ENCODE results near the gene KRTAP2-4. TPM values are rescaled to one million over a fixed set of nuclear protein-coding genes. Genes with fewer than 3 reads are reported as not detected.
A peak's percentile ranks its signal among the peaks of the same experiment; 100 is the strongest.
"Not testable (repeated sequence)": the region's sequence is repeated elsewhere in the genome, so short reads cannot be mapped to it uniquely, and the experiment has no call there.

Gene KRTAP2-4
- total RNA-seq, 1 experiment from 2014 or later: not detected

GRCh38 chr17:41071606-41072360 is 6.1 kb upstream of the KRTAP2-4 start:
- no peak for DNase-seq (ENCODE audit: low read depth)

GRCh38 chr17:41069031-41069430 is 3.4 kb upstream of the KRTAP2-4 start:
- no peak for DNase-seq (ENCODE audit: low read depth)

- DNase-seq (ENCODE audit: low read depth): no peak
These were observed 1.6 kb upstream of the KRTAP2-4 start for GRCh38 chr17:41067281-41067680.

GRCh38 chr17:41065016-41065689 is 526 bp downstream of the KRTAP2-4 start:
- not testable (repeated sequence) for DNase-seq (ENCODE audit: low read depth)

GRCh38 chr17:41064301-41064700 is 1.4 kb downstream of the KRTAP2-4 start:
- no peak for DNase-seq (ENCODE audit: low read depth)

- DNase-seq (ENCODE audit: low read depth): no peak
These were observed 2.2 kb downstream of the KRTAP2-4 start for GRCh38 chr17:41063449-41063848.

GRCh38 chr17:41061964-41062363 is 3.7 kb downstream of the KRTAP2-4 start:
- DNase-seq (ENCODE audit: low read depth): peak; percentile 47

- peak; percentile 92 for DNase-seq (ENCODE audit: low read depth)
These were observed 5.6 kb downstream of the KRTAP2-4 start, which contains the start of gene KRTAP2-3 for GRCh38 chr17:41060052-41060604. Gene KRTAP2-3 (minus strand): TSS chr17:41060114. CDS start chr17:41060050, 64 bp downstream.

GRCh38 chr17:41059276-41060051 is 6.2 kb downstream of the KRTAP2-4 start:
- DNase-seq (ENCODE audit: low read depth): peak; percentile 62

GRCh38 chr17:41058741-41059140 is 6.9 kb downstream of the KRTAP2-4 start:
- no peak for DNase-seq (ENCODE audit: low read depth)

GRCh38 chr17:41057547-41057946 is 8.1 kb downstream of the KRTAP2-4 start:
- no peak for DNase-seq (ENCODE audit: low read depth)

- DNase-seq (ENCODE audit: low read depth): not testable (repeated sequence)
These were observed 10.5 kb downstream of the KRTAP2-4 start, which contains the start of gene KRTAP2-2 for GRCh38 chr17:41055130-41055529. Gene KRTAP2-2 (minus strand): TSS chr17:41055230. CDS start chr17:41055211, 19 bp downstream.

- not testable (repeated sequence) for DNase-seq (ENCODE audit: low read depth)
These were observed 11.1 kb downstream of the KRTAP2-4 start for GRCh38 chr17:41054556-41054955.

- DNase-seq (ENCODE audit: low read depth): no peak
These were observed 11.7 kb downstream of the KRTAP2-4 start for GRCh38 chr17:41054025-41054424.

- DNase-seq (ENCODE audit: low read depth): no peak
These were observed 13.1 kb downstream of the KRTAP2-4 start for GRCh38 chr17:41052566-41052965.

GRCh38 chr17:41049110-41049509 is 16.6 kb downstream of the KRTAP2-4 start:
- DNase-seq (ENCODE audit: low read depth): peak; percentile 57

GRCh38 chr17:41048441-41048840 is 17.2 kb downstream of the KRTAP2-4 start:
- DNase-seq (ENCODE audit: low read depth): peak; percentile 58

GRCh38 chr17:41046735-41047465 is 18.8 kb downstream of the KRTAP2-4 start, which contains the start of gene KRTAP2-1:
Gene KRTAP2-1 (minus strand): TSS chr17:41047316. CDS start chr17:41047267, 49 bp downstream.
- not testable (repeated sequence) for DNase-seq (ENCODE audit: low read depth)

- no peak for DNase-seq (ENCODE audit: low read depth)
These were observed 22.7 kb downstream of the KRTAP2-4 start for GRCh38 chr17:41042953-41043352.

- DNase-seq (ENCODE audit: low read depth): not testable (repeated sequence)
These were observed 24.7 kb downstream of the KRTAP2-4 start, which contains the start of gene KRTAP1-1 for GRCh38 chr17:41040783-41041571. Gene KRTAP1-1 (minus strand): TSS chr17:41041450. CDS start chr17:41041397, 53 bp downstream.

Data from Daoy (cell line).